Upper lobe of left lung (tissue), 6 donors: ENCODE results near the gene EGFR. TPM values are rescaled to one million over a fixed set of nuclear protein-coding genes. Genes with fewer than 3 reads are reported as not detected.

Experiments used
- ATAC-seq, 2 donors: fragments of 200-7000 bp; cut with Tn5 transposase; one replicate each; pipeline ENCODE4 v1.9.1; 2022; ENCODE audit warnings: mild to moderate bottlenecking in 2 of 2, moderate library complexity in 2 of 2; ENCODE audit not compliant: low FRiP score in 2 of 2
- DNase-seq, 2 donors: peaks; one replicate each; pipeline ENCODE4 v3.0.0-alpha.2; 2019 to 2020
- H3K27ac ChIP-seq, 4 donors: fragments of 200-600 bp; sonication (generic); one replicate each; pipeline ENCODE4 v1.5.1; 2016 to 2019
- H3K27me3 ChIP-seq, 4 donors: fragments of 200-600 bp; sonication (generic); one replicate each; pipeline ENCODE4 v1.5.1; 2017 to 2019
- H3K36me3 ChIP-seq, 4 donors: fragments of 200-600 bp; sonication (generic); one replicate each; pipeline ENCODE4 v1.5.1; 2016 to 2019
- H3K4me1 ChIP-seq, 4 donors: fragments of 200-600 bp; sonication (generic); one replicate each; pipeline ENCODE4 v1.5.1; 2018 to 2019
- H3K4me3 ChIP-seq, 4 donors: fragments of 200-600 bp; sonication (generic); one replicate each; pipeline ENCODE4 v1.5.1; 2017 to 2019; ENCODE audit warnings: mild to moderate bottlenecking in 2 of 4, moderate library complexity in 1 of 4
- H3K9me3 ChIP-seq, 4 donors: fragments of 200-600 bp; sonication (generic); one replicate each; pipeline ENCODE4 v1.5.1; 2018 to 2019
- CTCF ChIP-seq, 6 experiments: fragments of 450-650 bp in 4 of 6; fragments of 200-600 bp in 2 of 6; sonication (generic) in 2 of 6; IDR thresholded peaks; one replicate each; pipeline ENCODE4 v1.5.1; 2016 to 2019; ENCODE audit warnings: antibody characterized with exemption in 6 of 6
- EP300 ChIP-seq, 4 donors: sonication (generic); formaldehyde crosslinking; IDR thresholded peaks; one replicate each; pipeline ENCODE4 v1.5.1; 2017; ENCODE audit warnings: antibody characterized with exemption in 4 of 4, control low read depth in 2 of 4
- POLR2A ChIP-seq, 4 donors: fragments of 450-650 bp; IDR thresholded peaks; one replicate each; pipeline ENCODE4 v1.5.1; 2016 to 2017; ENCODE audit warnings: antibody characterized with exemption in 4 of 4, mild to moderate bottlenecking in 2 of 4
- POLR2AphosphoS5 ChIP-seq, 2 donors: sonication (generic); formaldehyde crosslinking; IDR thresholded peaks; one replicate each; pipeline ENCODE4 v1.5.1; 2017; ENCODE audit warnings: antibody characterized with exemption in 2 of 2
- WGBS, 2 donors: methylation state at CpG; one replicate each; pipeline ENCODE4 v1.1.5; 2017 to 2018; 5-methylcytosine and 5-hydroxymethylcytosine counted together
- total RNA-seq, 6 donors: library from RNA; depleted of rRNA in 4 of 6; stranded (reverse); fragments of >200 nt in 4 of 6; gene quantifications; one replicate each; pipeline versions ENCODE4 v1.1.0 to v1.2.1, GENCODE V29; 2016 to 2021
- donor health status: DM: no; HTN: no; CAD: no; lungs with moderate emphysema.
- donor health status: DM: no; HTN: yes; CAD: no; lungs with severe emphysema.

Gene EGFR
- total RNA-seq, 6 donors from 2014 or later, result 58.7 to 110 (median 93.2) TPM

- DNase-seq, result no peak
- H3K27me3 ChIP-seq, result no peaks in the 10 kb centered on the region
- H3K36me3 ChIP-seq, result peaks cover 13 to 41% (median 24%) of the 10 kb centered on the region in 4 donors
- WGBS, 2 donors, result 84 to 94% methylated on average over 4 of the region's 4 CpGs
- no peaks in the 10 kb centered on the region for H3K9me3 ChIP-seq
- no peak overlapping the region for H3K4me3 ChIP-seq
- no peak for ATAC-seq
- no peak overlapping the region for H3K27ac ChIP-seq
- no peak for TF ChIP-seq CTCF (IDR thresholded peaks at IDR 0.05)
- TF ChIP-seq EP300 (IDR thresholded peaks at IDR 0.05), result no peak
- no peak for TF ChIP-seq POLR2AphosphoS5 (IDR thresholded peaks at IDR 0.05)
- TF ChIP-seq POLR2A (IDR thresholded peaks at IDR 0.05), result no peak
- peaks cover 9 to 15% (median 11%) of the 10 kb centered on the region in 4 donors for H3K4me1 ChIP-seq
These were observed 191.4 kb downstream of the EGFR start for GRCh38 chr7:55210176-55210575.

- no peak for DNase-seq
- Histone ChIP-seq H3K36me3 (peaks cover 8 to 36% (median 19%) of the 10 kb centered on the region in 4 donors), H3K27ac (no peak overlapping the region), H3K27me3 (no peaks in the 10 kb centered on the region), H3K4me3 (no peak overlapping the region), H3K9me3 (no peaks in the 10 kb centered on the region), H3K4me1 (peaks cover 9 to 15% (median 11%) of the 10 kb centered on the region in 4 donors)
- WGBS, 2 donors, result 50 to 59% methylated on average over 1 of the region's 1 CpG
- no peak for TF ChIP-seq EP300 (IDR thresholded peaks at IDR 0.05)
- TF ChIP-seq POLR2AphosphoS5 (IDR thresholded peaks at IDR 0.05), result no peak
- no peak for ATAC-seq
These were observed 191.9 kb downstream of the EGFR start for GRCh38 chr7:55210716-55211115.

- H3K27ac ChIP-seq, result peak overlapping the region in 3 of 4 donors; percentile 25 to 81 (median 52)
- H3K4me1 ChIP-seq, result peaks cover 9 to 15% (median 11%) of the 10 kb centered on the region in 4 donors
- H3K9me3 ChIP-seq, result no peaks in the 10 kb centered on the region
- ATAC-seq (peak in 1 of 2 donors; percentile 47), DNase-seq (no peak)
- H3K4me3 ChIP-seq, result no peak overlapping the region
- H3K27me3 ChIP-seq, result no peaks in the 10 kb centered on the region
- TF ChIP-seq POLR2AphosphoS5 (IDR thresholded peaks at IDR 0.05) (no peak), EP300 (IDR thresholded peaks at IDR 0.05) (no peak), CTCF (IDR thresholded peaks at IDR 0.05) (no peak), POLR2A (IDR thresholded peaks at IDR 0.05) (no peak)
- peaks cover 0 to 26% (median 9%) of the 10 kb centered on the region in 4 donors for H3K36me3 ChIP-seq
- WGBS, 2 donors, result 45 to 54% methylated on average over 4 of the region's 4 CpGs
These were observed 192.9 kb downstream of the EGFR start for GRCh38 chr7:55211726-55212125.

- no peak overlapping the region for H3K4me3 ChIP-seq
- H3K4me1 ChIP-seq, result peaks cover 9 to 15% (median 11%) of the 10 kb centered on the region in 4 donors
- peak overlapping the region in 3 of 4 donors; percentile 25 to 81 (median 52) for H3K27ac ChIP-seq
- no peak for TF ChIP-seq EP300 (IDR thresholded peaks at IDR 0.05)
- no peak for TF ChIP-seq POLR2A (IDR thresholded peaks at IDR 0.05)
- no peak for TF ChIP-seq POLR2AphosphoS5 (IDR thresholded peaks at IDR 0.05)
- TF ChIP-seq CTCF (IDR thresholded peaks at IDR 0.05), result no peak
- ATAC-seq (peak in 1 of 2 donors; percentile 28), DNase-seq (no peak)
- H3K9me3 ChIP-seq, result no peaks in the 10 kb centered on the region
- peaks cover 0 to 22% (median 7%) of the 10 kb centered on the region in 4 donors for H3K36me3 ChIP-seq
- 68 to 76% methylated on average over 7 to 8 of the region's 8 CpGs for WGBS, 2 donors
- no peaks in the 10 kb centered on the region for H3K27me3 ChIP-seq
These were observed 193.4 kb downstream of the EGFR start for GRCh38 chr7:55212176-55212575.

GRCh38 chr7:55212838-55213237 lies 194.0 kb downstream of the EGFR start:
- H3K9me3 ChIP-seq, result no peaks in the 10 kb centered on the region
- TF ChIP-seq EP300 (IDR thresholded peaks at IDR 0.05) (peak in 1 of 4 donors; percentile 10), CTCF (IDR thresholded peaks at IDR 0.05) (no peak), POLR2A (IDR thresholded peaks at IDR 0.05) (no peak), POLR2AphosphoS5 (IDR thresholded peaks at IDR 0.05) (peak; percentile 50 to 80)
- H3K36me3 ChIP-seq, result peaks cover 0 to 16% (median 3%) of the 10 kb centered on the region in 4 donors
- DNase-seq (no peak), ATAC-seq (no peak)
- H3K27me3 ChIP-seq, result no peaks in the 10 kb centered on the region
- H3K4me1 ChIP-seq, result peaks cover 9 to 15% (median 11%) of the 10 kb centered on the region in 4 donors
- peak overlapping the region; percentile 20 to 81 (median 45) for H3K27ac ChIP-seq
- WGBS, 2 donors, result 48 to 55% methylated on average over 3 to 10 of the region's 10 CpGs
- no peak overlapping the region for H3K4me3 ChIP-seq
